Panc1 (cell line): ENCODE results near the gene GRID2. TPM values are rescaled to one million over a fixed set of nuclear protein-coding genes. Genes with fewer than 3 reads are reported as not detected.

Experiments used
- ATAC-seq: fragments of 200-7000 bp; cut with Tn5 transposase; 2 replicates; pipeline ENCODE4 v1.9.1; 2020; ENCODE audit warnings: mild to moderate bottlenecking, moderate library complexity
- BruUV-seq: library from RNA; stranded (reverse); fragments of 400-500 nt; replicated peaks from 2 replicates; lab custom pipeline; 2021; lab: Mats Ljungman, UMichigan
- CTCF ChIA-PET: fragments of 300-600 bp; sonication (Branson Sonifier 250); formaldehyde crosslinking; loops from one replicate; lab custom pipeline; 2022; ENCODE audit warnings: antibody characterized with exemption; lab: Charles Lee
- POLR2A ChIA-PET: fragments of 300-600 bp; sonication (Branson Sonifier 250); formaldehyde crosslinking; loops from one replicate; lab custom pipeline; 2022; ENCODE audit warnings: antibody characterized with exemption; lab: Charles Lee
- DNase-seq: peaks from one replicate; pipeline ENCODE4 v3.0.0-alpha.2; 2010; ENCODE audit warnings: low read depth, low spot score
- H3K27ac ChIP-seq: 2 replicates; pipeline ENCODE4 v1.5.1; 2011; ENCODE audit warnings: mild to moderate bottlenecking, low read length, inconsistent platforms
- H3K27me3 ChIP-seq: fragments of 200-500 bp; sonication (Bioruptor generic); 2 replicates; pipeline ENCODE4 v1.6.0; 2014; ENCODE audit warnings: low read length, inconsistent platforms; ENCODE audit not compliant: control insufficient read depth, insufficient read depth
- H3K36me3 ChIP-seq: fragments of 200-500 bp; sonication (Bioruptor generic); 2 replicates; pipeline ENCODE4 v1.5.1; 2014; ENCODE audit warnings: inconsistent platforms, mild to moderate bottlenecking, low read length, moderate library complexity; ENCODE audit not compliant: control insufficient read depth, insufficient read depth
- H3K4me1 ChIP-seq: 2 replicates; pipeline ENCODE4 v1.5.1; 2011; ENCODE audit warnings: inconsistent platforms, mild to moderate bottlenecking, low read length, moderate library complexity; ENCODE audit not compliant: control insufficient read depth, insufficient read depth
- H3K4me3 ChIP-seq, 2 experiments: 2 replicates each; pipeline ENCODE4 v1.5.1; 2011 to 2012; ENCODE audit warnings: low read depth in 2 of 2, low read length in 2 of 2, mild to moderate bottlenecking in 2 of 2, inconsistent platforms in 1 of 2, moderate library complexity in 1 of 2
- H3K9me3 ChIP-seq: fragments of 200-500 bp; sonication (Bioruptor generic); 2 replicates; pipeline ENCODE4 v1.5.1; 2014; ENCODE audit warnings: low read depth, mild to moderate bottlenecking, inconsistent platforms, low read length, moderate library complexity; ENCODE audit not compliant: control insufficient read depth, insufficient read depth
- POLR2AphosphoS5 ChIP-seq: IDR thresholded peaks from 2 replicates; pipeline ENCODE4 v1.6.1; 2012; ENCODE audit warnings: mild to moderate bottlenecking, low read depth, low read length, moderate library complexity
- SIN3A ChIP-seq: IDR thresholded peaks from 2 replicates; pipeline ENCODE4 v1.6.1; 2012; ENCODE audit warnings: low read depth, mild to moderate bottlenecking, low read length, moderate library complexity, borderline replicate concordance; ENCODE audit not compliant: insufficient read depth
- TCF7L2 ChIP-seq: IDR thresholded peaks from 2 replicates; pipeline ENCODE4 v1.6.1; 2011; ENCODE audit warnings: mild to moderate bottlenecking, low read depth, low read length, inconsistent platforms
- in situ Hi-C: cut with HindIII; loops from 2 replicates; pipeline ENCODE4 v1.10.0; 2016; ENCODE audit warnings: low sequenced_read_pairs, low pct_unique_long_range_greater_than_20kb
- intact Hi-C: fragments of 100-400 bp; cut with micrococcal nuclease; formaldehyde crosslinking; loops from one replicate; pipeline ENCODE4 v1.10.0; 2022; ENCODE audit not compliant: unreplicated experiment
- total RNA-seq: library from RNA; stranded (reverse); gene quantifications from one replicate; pipeline ENCODE4 v1.2.1, GENCODE V29; 2021; ENCODE audit not compliant: unreplicated experiment
- TF ChIP-seq, protein P1 (sequence below), 2 experiments: IDR thresholded peaks; 2 replicates each; pipeline ENCODE4 v1.6.1; 2011 to 2012; ENCODE audit warnings: low read depth in 2 of 2, control low read depth in 1 of 2, low read length in 1 of 2, mild to moderate bottlenecking in 1 of 2, moderate library complexity in 1 of 2; ENCODE audit not compliant: insufficient read depth in 1 of 2
- TF ChIP-seq, protein P2 (sequence below): fragments of 450-650 bp; IDR thresholded peaks from 2 replicates; pipeline ENCODE4 v1.5.1; 2017; ENCODE audit warnings: mild to moderate bottlenecking

The GRID2 gene
- total RNA-seq, 1 experiment from 2014 or later = 0.08 TPM

DNA sequence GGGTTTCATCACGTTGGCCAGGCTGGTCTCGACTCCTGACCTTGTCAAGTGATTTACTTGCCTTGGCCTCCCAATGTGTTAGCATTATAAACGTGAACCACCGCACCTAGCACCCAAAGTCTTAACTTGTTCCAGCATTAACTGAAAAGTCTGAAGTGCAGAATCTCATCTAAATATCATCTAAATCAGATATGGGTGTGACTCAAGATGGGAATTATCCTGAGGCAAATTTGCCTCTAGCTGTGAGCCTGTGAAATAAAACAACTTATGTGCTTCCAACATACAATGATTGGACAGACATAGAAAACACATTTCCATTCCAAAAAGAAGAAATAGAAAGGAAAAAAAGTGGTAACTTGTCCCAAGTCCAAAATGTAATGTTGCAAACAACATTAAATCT lies 883.7 kb downstream of the GRID2 start:
- ChIA-PET CTCF (no interaction called here), POLR2A (no interaction called here)
- ATAC-seq (no peak), DNase-seq (no peak)
- in situ Hi-C loops = no loop called here
- no TSS peak for BruUV-seq
- intact Hi-C loops = no loop called here
- Histone ChIP-seq H3K27me3 (no peaks in the 10 kb centered on the region), H3K4me1 (no peaks in the 10 kb centered on the region), H3K27ac (no peak overlapping the region), H3K9me3 (no peaks in the 10 kb centered on the region), H3K4me3 (no peak overlapping the region), H3K36me3 (no peaks in the 10 kb centered on the region)
- TF ChIP-seq, protein P1, sequence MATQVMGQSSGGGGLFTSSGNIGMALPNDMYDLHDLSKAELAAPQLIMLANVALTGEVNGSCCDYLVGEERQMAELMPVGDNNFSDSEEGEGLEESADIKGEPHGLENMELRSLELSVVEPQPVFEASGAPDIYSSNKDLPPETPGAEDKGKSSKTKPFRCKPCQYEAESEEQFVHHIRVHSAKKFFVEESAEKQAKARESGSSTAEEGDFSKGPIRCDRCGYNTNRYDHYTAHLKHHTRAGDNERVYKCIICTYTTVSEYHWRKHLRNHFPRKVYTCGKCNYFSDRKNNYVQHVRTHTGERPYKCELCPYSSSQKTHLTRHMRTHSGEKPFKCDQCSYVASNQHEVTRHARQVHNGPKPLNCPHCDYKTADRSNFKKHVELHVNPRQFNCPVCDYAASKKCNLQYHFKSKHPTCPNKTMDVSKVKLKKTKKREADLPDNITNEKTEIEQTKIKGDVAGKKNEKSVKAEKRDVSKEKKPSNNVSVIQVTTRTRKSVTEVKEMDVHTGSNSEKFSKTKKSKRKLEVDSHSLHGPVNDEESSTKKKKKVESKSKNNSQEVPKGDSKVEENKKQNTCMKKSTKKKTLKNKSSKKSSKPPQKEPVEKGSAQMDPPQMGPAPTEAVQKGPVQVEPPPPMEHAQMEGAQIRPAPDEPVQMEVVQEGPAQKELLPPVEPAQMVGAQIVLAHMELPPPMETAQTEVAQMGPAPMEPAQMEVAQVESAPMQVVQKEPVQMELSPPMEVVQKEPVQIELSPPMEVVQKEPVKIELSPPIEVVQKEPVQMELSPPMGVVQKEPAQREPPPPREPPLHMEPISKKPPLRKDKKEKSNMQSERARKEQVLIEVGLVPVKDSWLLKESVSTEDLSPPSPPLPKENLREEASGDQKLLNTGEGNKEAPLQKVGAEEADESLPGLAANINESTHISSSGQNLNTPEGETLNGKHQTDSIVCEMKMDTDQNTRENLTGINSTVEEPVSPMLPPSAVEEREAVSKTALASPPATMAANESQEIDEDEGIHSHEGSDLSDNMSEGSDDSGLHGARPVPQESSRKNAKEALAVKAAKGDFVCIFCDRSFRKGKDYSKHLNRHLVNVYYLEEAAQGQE (IDR thresholded peaks at IDR 0.05; ENCODE audit: insufficient read depth in 1 of 2, low read depth in 2 of 2, low read length in 1 of 2) = no peak
- TF ChIP-seq TCF7L2 = no peak
- TF ChIP-seq POLR2AphosphoS5 = no peak
- TF ChIP-seq SIN3A = no peak

DNA sequence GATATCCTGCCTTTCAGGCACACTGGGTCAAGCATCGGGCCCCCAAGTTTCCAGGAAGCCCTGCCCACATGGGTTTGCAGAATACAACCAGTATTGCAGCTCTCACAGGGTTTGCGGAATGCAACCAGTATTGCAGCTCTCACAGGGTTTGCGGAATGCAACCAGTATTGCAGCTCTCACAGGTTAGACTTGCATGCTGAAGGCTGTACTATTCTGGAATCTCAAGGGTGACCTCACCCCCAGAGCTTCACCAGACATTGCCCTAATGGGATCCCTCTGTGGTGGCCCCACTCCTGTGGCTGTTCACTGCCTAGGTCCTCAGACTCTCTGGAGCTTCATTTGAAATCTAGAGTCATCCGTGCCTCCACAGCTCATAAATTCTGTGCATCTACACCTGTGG lies 884.1 kb downstream of the GRID2 start:
- ChIA-PET POLR2A (no interaction called here), CTCF (no interaction called here)
- Histone ChIP-seq H3K4me1 (no peaks in the 10 kb centered on the region), H3K9me3 (no peaks in the 10 kb centered on the region), H3K27ac (no peak overlapping the region), H3K27me3 (no peaks in the 10 kb centered on the region), H3K36me3 (no peaks in the 10 kb centered on the region), H3K4me3 (no peak overlapping the region)
- DNase-seq (no peak), ATAC-seq (no peak)
- no TSS peak for BruUV-seq
- TF ChIP-seq, protein P2, sequence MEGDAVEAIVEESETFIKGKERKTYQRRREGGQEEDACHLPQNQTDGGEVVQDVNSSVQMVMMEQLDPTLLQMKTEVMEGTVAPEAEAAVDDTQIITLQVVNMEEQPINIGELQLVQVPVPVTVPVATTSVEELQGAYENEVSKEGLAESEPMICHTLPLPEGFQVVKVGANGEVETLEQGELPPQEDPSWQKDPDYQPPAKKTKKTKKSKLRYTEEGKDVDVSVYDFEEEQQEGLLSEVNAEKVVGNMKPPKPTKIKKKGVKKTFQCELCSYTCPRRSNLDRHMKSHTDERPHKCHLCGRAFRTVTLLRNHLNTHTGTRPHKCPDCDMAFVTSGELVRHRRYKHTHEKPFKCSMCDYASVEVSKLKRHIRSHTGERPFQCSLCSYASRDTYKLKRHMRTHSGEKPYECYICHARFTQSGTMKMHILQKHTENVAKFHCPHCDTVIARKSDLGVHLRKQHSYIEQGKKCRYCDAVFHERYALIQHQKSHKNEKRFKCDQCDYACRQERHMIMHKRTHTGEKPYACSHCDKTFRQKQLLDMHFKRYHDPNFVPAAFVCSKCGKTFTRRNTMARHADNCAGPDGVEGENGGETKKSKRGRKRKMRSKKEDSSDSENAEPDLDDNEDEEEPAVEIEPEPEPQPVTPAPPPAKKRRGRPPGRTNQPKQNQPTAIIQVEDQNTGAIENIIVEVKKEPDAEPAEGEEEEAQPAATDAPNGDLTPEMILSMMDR = no peak
- TF ChIP-seq POLR2AphosphoS5 = no peak
- no peak for TF ChIP-seq SIN3A
- no peak for TF ChIP-seq TCF7L2
- TF ChIP-seq, protein P1 (IDR thresholded peaks at IDR 0.05; ENCODE audit: insufficient read depth in 1 of 2, low read depth in 2 of 2, low read length in 1 of 2) = no peak
- in situ Hi-C loops (no loop called here), intact Hi-C loops (no loop called here)
